Mesothelial cell of epicardium (in vitro differentiated cells): ENCODE results near the gene GSC2. TPM values are rescaled to one million over a fixed set of nuclear protein-coding genes. Genes with fewer than 3 reads are reported as not detected.

ENCODE experiments used
- DNase-seq, 2 experiments: peaks; one replicate each; pipeline ENCODE4 v3.0.0; 2021; ENCODE audit warnings: low spot score in 2 of 2; ENCODE audit not compliant: unreplicated experiment in 2 of 2
- H3K27ac Mint-ChIP-seq: 2 replicates; pipeline ENCODE4 v1.8.0; 2021; ENCODE audit warnings: mixed read lengths
- H3K27me3 Mint-ChIP-seq: 2 replicates; pipeline ENCODE4 v1.8.0; 2021; ENCODE audit warnings: low read depth, mixed read lengths
- H3K36me3 Mint-ChIP-seq: 2 replicates; pipeline ENCODE4 v1.8.0; 2021; ENCODE audit warnings: mixed read lengths
- H3K4me1 Mint-ChIP-seq: 2 replicates; pipeline ENCODE4 v1.8.0; 2021; ENCODE audit warnings: mixed read lengths
- H3K4me3 Mint-ChIP-seq: 2 replicates; pipeline ENCODE4 v1.8.0; 2021; ENCODE audit warnings: mild to moderate bottlenecking, moderate library complexity, mixed read lengths
- H3K9me3 Mint-ChIP-seq: 2 replicates; pipeline ENCODE4 v1.8.0; 2021; ENCODE audit warnings: mixed read lengths
- total RNA-seq: library from RNA; stranded (reverse); gene quantifications from 3 replicates; pipeline ENCODE4 v1.2.1, GENCODE V29; 2021
- TF ChIP-seq, protein P1 (sequence below): fragments of 200-600 bp; sonication (generic); IDR thresholded peaks from one replicate; pipeline ENCODE4 v1.5.0; 2021; ENCODE audit warnings: antibody characterized with exemption; ENCODE audit not compliant: unreplicated experiment

Gene GSC2
- total RNA-seq, 1 donor from 2014 or later, result not detected

- Mint-ChIP-seq H3K9me3 (no peaks in the 10 kb centered on the region), H3K27ac (no peak overlapping the region), H3K4me1 (peaks cover 8% of the 10 kb centered on the region), H3K36me3 (peaks cover 3% of the 10 kb centered on the region), H3K4me3 (no peak overlapping the region), H3K27me3 (no peaks in the 10 kb centered on the region)
- DNase-seq, result no peak
- TF ChIP-seq, protein P1, sequence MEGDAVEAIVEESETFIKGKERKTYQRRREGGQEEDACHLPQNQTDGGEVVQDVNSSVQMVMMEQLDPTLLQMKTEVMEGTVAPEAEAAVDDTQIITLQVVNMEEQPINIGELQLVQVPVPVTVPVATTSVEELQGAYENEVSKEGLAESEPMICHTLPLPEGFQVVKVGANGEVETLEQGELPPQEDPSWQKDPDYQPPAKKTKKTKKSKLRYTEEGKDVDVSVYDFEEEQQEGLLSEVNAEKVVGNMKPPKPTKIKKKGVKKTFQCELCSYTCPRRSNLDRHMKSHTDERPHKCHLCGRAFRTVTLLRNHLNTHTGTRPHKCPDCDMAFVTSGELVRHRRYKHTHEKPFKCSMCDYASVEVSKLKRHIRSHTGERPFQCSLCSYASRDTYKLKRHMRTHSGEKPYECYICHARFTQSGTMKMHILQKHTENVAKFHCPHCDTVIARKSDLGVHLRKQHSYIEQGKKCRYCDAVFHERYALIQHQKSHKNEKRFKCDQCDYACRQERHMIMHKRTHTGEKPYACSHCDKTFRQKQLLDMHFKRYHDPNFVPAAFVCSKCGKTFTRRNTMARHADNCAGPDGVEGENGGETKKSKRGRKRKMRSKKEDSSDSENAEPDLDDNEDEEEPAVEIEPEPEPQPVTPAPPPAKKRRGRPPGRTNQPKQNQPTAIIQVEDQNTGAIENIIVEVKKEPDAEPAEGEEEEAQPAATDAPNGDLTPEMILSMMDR, result no peak
Measured at GRCh38 chr22:19113429-19113828, 36.7 kb downstream of the GSC2 start.

GRCh38 chr22:19111584-19111983, 38.5 kb downstream of the GSC2 start:
- TF ChIP-seq, protein P1, result no peak
- H3K36me3 Mint-ChIP-seq, result peaks cover 3% of the 10 kb centered on the region
- H3K27ac Mint-ChIP-seq, result no peak overlapping the region
- H3K27me3 Mint-ChIP-seq, result no peaks in the 10 kb centered on the region
- no peaks in the 10 kb centered on the region for H3K9me3 Mint-ChIP-seq
- H3K4me3 Mint-ChIP-seq, result no peak overlapping the region
- peaks cover 8% of the 10 kb centered on the region for H3K4me1 Mint-ChIP-seq
- no peak for DNase-seq

GRCh38 chr22:19111140-19111539, 39.0 kb downstream of the GSC2 start:
- H3K9me3 Mint-ChIP-seq, result no peaks in the 10 kb centered on the region
- peaks cover 8% of the 10 kb centered on the region for H3K4me1 Mint-ChIP-seq
- TF ChIP-seq, protein P1, result no peak
- DNase-seq, result no peak
- H3K36me3 Mint-ChIP-seq, result peaks cover 3% of the 10 kb centered on the region
- no peaks in the 10 kb centered on the region for H3K27me3 Mint-ChIP-seq
- H3K4me3 Mint-ChIP-seq, result no peak overlapping the region
- H3K27ac Mint-ChIP-seq, result no peak overlapping the region

- Mint-ChIP-seq H3K4me1 (peaks cover 8% of the 10 kb centered on the region), H3K27me3 (no peaks in the 10 kb centered on the region), H3K4me3 (no peak overlapping the region), H3K9me3 (no peaks in the 10 kb centered on the region), H3K27ac (no peak overlapping the region), H3K36me3 (no peaks in the 10 kb centered on the region)
- TF ChIP-seq, protein P1, result no peak
- DNase-seq, result no peak
Measured at GRCh38 chr22:19110646-19111045, 39.4 kb downstream of the GSC2 start.

GRCh38 chr22:19110064-19110458, 40.0 kb downstream of the GSC2 start:
- no peak for DNase-seq
- Mint-ChIP-seq H3K27me3 (no peaks in the 10 kb centered on the region), H3K4me3 (no peak overlapping the region), H3K4me1 (peaks cover 8% of the 10 kb centered on the region), H3K36me3 (no peaks in the 10 kb centered on the region), H3K9me3 (no peaks in the 10 kb centered on the region), H3K27ac (peak overlapping the region; percentile 57)
- TF ChIP-seq, protein P1, result no peak
